Left lung (tissue), 10 donors: ENCODE results near the gene SH3GLB2. TPM values are rescaled to one million over a fixed set of nuclear protein-coding genes. Genes with fewer than 3 reads are reported as not detected.
"Not testable (repeated sequence)": the region's sequence is repeated elsewhere in the genome, so short reads cannot be mapped to it uniquely, and the experiment has no call there.

Source experiments
- ATAC-seq: fragments of 200-7000 bp; cut with Tn5 transposase; one replicate; pipeline ENCODE4 v1.9.1; 2020; ENCODE audit warnings: moderate library complexity
- DNase-seq, 4 donors: peaks; one replicate each; pipeline ENCODE4 v3.0.0-alpha.2; 2013 to 2020
- H3K27ac ChIP-seq, 2 donors: fragments of 200-600 bp; sonication (generic) in 1 of 2; one replicate each; pipeline versions ENCODE4 v1.5.0 to v1.8.0; 2020 to 2021
- H3K27me3 ChIP-seq, 2 donors: fragments of 200-600 bp; sonication (generic) in 1 of 2; one replicate each; pipeline versions ENCODE4 v1.5.0 to v1.8.0; 2020 to 2021
- H3K36me3 ChIP-seq, 2 donors: fragments of 200-600 bp; sonication (generic) in 1 of 2; one replicate each; pipeline versions ENCODE4 v1.5.0 to v1.8.0; 2020 to 2021
- H3K4me1 ChIP-seq, 2 donors: fragments of 200-600 bp; one replicate each; pipeline ENCODE4 v1.8.0; 2021
- H3K4me3 ChIP-seq, 2 donors: fragments of 200-600 bp; sonication (generic) in 1 of 2; one replicate each; pipeline versions ENCODE4 v1.5.0 to v1.8.0; 2020 to 2021; ENCODE audit warnings: mild to moderate bottlenecking in 1 of 2
- H3K9me3 ChIP-seq, 2 donors: fragments of 200-600 bp; sonication (generic) in 1 of 2; one replicate each; pipeline versions ENCODE4 v1.5.0 to v1.8.0; 2020 to 2021
- CTCF ChIP-seq, 2 donors: fragments of 200-600 bp; sonication (generic) in 1 of 2; IDR thresholded peaks; one replicate each; pipeline versions ENCODE4 v1.5.0 to v1.8.0; 2021; ENCODE audit warnings: antibody characterized with exemption in 2 of 2
- intact Hi-C, 2 donors: fragments of 100-400 bp; cut with DNase I; formaldehyde crosslinking; loops; one replicate each; pipeline versions ENCODE4 v1.11.2 to v1.14.2; 2022
- polyA plus RNA-seq, 6 donors: library from polyadenylated mRNA; unstranded; fragments of 120-200 nt; gene quantifications; one replicate each; pipeline ENCODE4 v1.2.1, GENCODE V29; 2013; ENCODE audit not compliant: insufficient read length in 6 of 6
- total RNA-seq, 2 donors: library from RNA; stranded (reverse); fragmentation: NEBNext Ultra II Directional; extraction: Animal tissue kit (Norgen Biotek cat#: 25700); gene quantifications; one replicate each; pipeline ENCODE4 v1.2.1, GENCODE V29; 2021
- donor health status: DM: no; HTN: yes; CAD: no.
- donor health status: DM: no; HTN: no; CAD: no.

SH3GLB2 gene
- total and polyA plus RNA-seq, 8 donors, result 58.9 to 79.0 (median 65.0) TPM

- H3K4me1 ChIP-seq, result no peaks in the 10 kb centered on the region
- TF ChIP-seq CTCF (IDR thresholded peaks at IDR 0.05), result no peak
- H3K27ac ChIP-seq, result no peak overlapping the region
- intact Hi-C loops, result no loop called here
- H3K27me3 ChIP-seq, result no peaks in the 10 kb centered on the region
- no peaks in the 10 kb centered on the region for H3K9me3 ChIP-seq
- peaks cover 0 to 99% of the 10 kb centered on the region in 2 donors for H3K36me3 ChIP-seq
- DNase-seq, result no peak
- ATAC-seq, result no peak
- no peak overlapping the region for H3K4me3 ChIP-seq
Observed at GRCh38 chr9:129005336-129005997, 22.7 kb downstream of the SH3GLB2 start.

DNA sequence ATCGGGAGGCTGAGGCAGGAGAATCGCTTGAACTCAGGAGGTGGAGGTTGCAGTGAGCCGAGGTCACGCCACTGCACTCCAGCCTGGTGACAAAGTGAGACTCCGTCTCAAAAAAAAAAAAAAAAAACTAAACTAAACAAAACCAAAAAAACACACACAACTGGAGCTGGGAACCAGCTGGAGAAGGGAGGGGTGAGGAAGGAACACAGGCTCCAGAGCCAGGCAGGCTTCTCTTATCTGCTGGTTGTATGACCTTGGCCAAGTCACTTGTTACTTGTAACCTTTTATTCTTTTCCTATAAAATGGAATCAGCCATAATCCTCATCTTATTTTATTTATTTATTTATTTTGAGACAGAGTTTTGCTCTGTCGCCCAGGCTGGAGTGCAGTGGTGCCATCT, 24.0 kb downstream of the SH3GLB2 start:
- DNase-seq, intact Hi-C loops, H3K4me1 ChIP-seq, H3K27ac ChIP-seq, ATAC-seq, H3K4me3 ChIP-seq, H3K27me3 ChIP-seq, H3K9me3 ChIP-seq: not testable (repeated sequence)
- H3K36me3 ChIP-seq, result peaks cover 0 to 100% of the 10 kb centered on the region in 2 donors

GRCh38 chr9:129002992-129003391, 25.1 kb downstream of the SH3GLB2 start:
- ATAC-seq, result no peak
- no peaks in the 10 kb centered on the region for H3K4me1 ChIP-seq
- H3K4me3 ChIP-seq, result no peak overlapping the region
- TF ChIP-seq CTCF (IDR thresholded peaks at IDR 0.05), result no peak
- peaks cover 0 to 100% of the 10 kb centered on the region in 2 donors for H3K36me3 ChIP-seq
- intact Hi-C loops, result no loop called here
- H3K27ac ChIP-seq, result no peak overlapping the region
- DNase-seq, result no peak
- no peaks in the 10 kb centered on the region for H3K27me3 ChIP-seq
- no peaks in the 10 kb centered on the region for H3K9me3 ChIP-seq

DNA sequence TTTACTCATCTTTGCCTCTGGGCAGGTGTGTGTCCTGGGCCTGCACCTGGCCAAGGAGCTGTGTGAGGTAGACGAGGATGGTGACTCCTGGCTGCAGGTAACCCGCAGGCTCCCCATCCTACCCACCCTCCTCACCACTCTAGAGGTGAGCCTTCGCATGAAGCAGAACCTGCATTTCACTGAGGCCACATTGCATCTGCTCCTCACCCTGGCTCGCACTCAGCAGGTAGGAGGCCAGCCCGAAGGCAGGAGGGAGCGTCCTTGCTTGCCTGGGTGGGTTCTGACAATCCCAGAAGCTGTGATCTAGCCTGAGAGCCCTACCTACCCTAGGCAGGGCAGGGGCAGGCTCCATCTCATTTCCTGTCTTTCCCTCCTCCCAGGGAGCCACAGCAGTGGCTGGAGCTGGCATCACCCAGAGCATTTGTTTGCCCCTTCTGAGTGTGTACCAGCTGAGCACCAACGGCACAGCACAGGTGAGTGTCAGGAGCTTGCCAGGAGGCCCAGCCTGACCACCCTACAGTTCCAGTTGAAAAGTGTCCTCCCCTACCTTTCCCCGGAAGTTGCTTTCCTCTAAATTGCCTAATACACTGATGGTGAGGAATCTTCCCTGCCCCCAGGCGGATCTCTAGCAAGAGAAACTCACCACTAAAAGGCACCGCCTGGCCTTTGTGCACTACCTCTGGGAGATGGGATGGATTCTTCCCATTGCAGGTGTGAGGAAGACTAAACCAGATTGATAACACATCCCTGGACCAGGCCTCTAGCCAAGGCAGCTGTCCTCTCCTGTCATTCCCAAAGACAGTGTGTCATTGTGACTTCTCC, 26.4 kb downstream of the SH3GLB2 start:
- TF ChIP-seq CTCF (IDR thresholded peaks at IDR 0.05), result no peak
- H3K9me3 ChIP-seq, result no peaks in the 10 kb centered on the region
- DNase-seq (no peak), ATAC-seq (no peak)
- H3K27me3 ChIP-seq, result no peaks in the 10 kb centered on the region
- no peaks in the 10 kb centered on the region for H3K4me1 ChIP-seq
- H3K4me3 ChIP-seq, result no peak overlapping the region
- H3K27ac ChIP-seq, result no peak overlapping the region
- intact Hi-C loops, result no loop called here
- peaks cover 0 to 100% of the 10 kb centered on the region in 2 donors for H3K36me3 ChIP-seq

GRCh38 chr9:128999581-129000206, 28.4 kb downstream of the SH3GLB2 start:
- no peak for DNase-seq
- peak; percentile 21 for ATAC-seq
- Histone ChIP-seq H3K27ac (no peak overlapping the region), H3K4me1 (no peaks in the 10 kb centered on the region), H3K27me3 (no peaks in the 10 kb centered on the region), H3K9me3 (no peaks in the 10 kb centered on the region), H3K36me3 (peaks cover 0 to 100% of the 10 kb centered on the region in 2 donors), H3K4me3 (no peak overlapping the region)
- intact Hi-C loops, result no loop called here
- TF ChIP-seq CTCF (IDR thresholded peaks at IDR 0.05), result no peak
